SK-N-SH (cell line): ENCODE results near the gene BLOC1S6. TPM values are rescaled to one million over a fixed set of nuclear protein-coding genes. Genes with fewer than 3 reads are reported as not detected.
A peak's percentile ranks its signal among the peaks of the same experiment; 100 is the strongest.

Experiments used
- CTCF ChIA-PET: fragments of 300-600, 350-600 bp; formaldehyde crosslinking; extraction: SDS; loops from one replicate; lab custom pipeline; 2021; lab: Yijun Ruan, JAX
- POLR2A ChIA-PET: fragments of 350-600 bp; sonication (Branson Sonifier 250); formaldehyde crosslinking; extraction: SDS; loops from one replicate; lab custom pipeline; 2020; ENCODE audit warnings: antibody characterized with exemption, inconsistent platforms; lab: Yijun Ruan, JAX
- DNase-seq: peaks from one replicate; pipeline ENCODE4 v3.0.0; 2012
- H2AFZ ChIP-seq: fragments of 200-600 bp; sonication (generic); 2 replicates; pipeline ENCODE4 v1.8.1; 2016; ENCODE audit warnings: antibody characterized with exemption, mild to moderate bottlenecking, low read depth
- H3F3A ChIP-seq: fragments of 200-600 bp; sonication (generic); replicated peaks from 2 replicates; pipeline ENCODE3; 2016; ENCODE audit warnings: antibody characterized with exemption, mild to moderate bottlenecking; ENCODE audit not compliant: insufficient read depth
- H3K27ac ChIP-seq, 2 experiments: fragments of 200-500 bp in 1 of 2; fragments of 200-600 bp in 1 of 2; sonication (Bioruptor generic) in 1 of 2; sonication (generic), shearing (Covaris generic) in 1 of 2; 2 replicates each; pipeline versions ENCODE4 v1.5.1 to v1.6.1; 2014 to 2016; ENCODE audit warnings: low read depth in 2 of 2, inconsistent platforms in 1 of 2, low read length in 1 of 2, mild to moderate bottlenecking in 1 of 2, mixed read lengths in 1 of 2
- H3K27me3 ChIP-seq: fragments of 200-600 bp; sonication (generic), shearing (Covaris generic); 2 replicates; pipeline ENCODE4 v1.6.1; 2016; ENCODE audit warnings: mixed run types; ENCODE audit not compliant: insufficient read depth
- H3K36me3 ChIP-seq, 2 experiments: fragments of 200-500 bp in 1 of 2; fragments of 200-600 bp in 1 of 2; sonication (Bioruptor generic) in 1 of 2; sonication (generic) in 1 of 2; replicated peaks in 1 of 2; 2 replicates each; pipeline versions ENCODE3 to v1.5.1; 2014 to 2016; ENCODE audit warnings: low read length in 1 of 2, mild to moderate bottlenecking in 1 of 2; ENCODE audit not compliant: insufficient read depth in 2 of 2, control insufficient read depth in 1 of 2
- H3K4me1 ChIP-seq, 2 experiments: fragments of 200-500 bp in 1 of 2; fragments of 200-600 bp in 1 of 2; sonication (Bioruptor generic) in 1 of 2; sonication (generic), shearing (Covaris generic) in 1 of 2; 2 replicates each; pipeline versions ENCODE4 v1.5.1 to v1.6.1; 2014 to 2016; ENCODE audit warnings: low read depth in 1 of 2, low read length in 1 of 2, mixed run types in 1 of 2; ENCODE audit not compliant: insufficient read depth in 2 of 2, control insufficient read depth in 1 of 2
- H3K4me2 ChIP-seq: fragments of 200-600 bp; sonication (generic), shearing (Covaris generic); 2 replicates; pipeline ENCODE4 v1.6.1; 2017; ENCODE audit warnings: mixed run types
- H3K4me3 ChIP-seq, 2 experiments: fragments of 200-500 bp in 1 of 2; fragments of 200-600 bp in 1 of 2; sonication (Bioruptor generic) in 1 of 2; sonication (generic), shearing (Covaris generic) in 1 of 2; 2 replicates each; pipeline versions ENCODE4 v1.5.1 to v1.8.1; 2014 to 2016; ENCODE audit warnings: low read depth in 2 of 2, inconsistent platforms in 1 of 2, low read length in 1 of 2, mild to moderate bottlenecking in 1 of 2, mixed read lengths in 1 of 2, moderate library complexity in 1 of 2
- H3K79me2 ChIP-seq: fragments of 200-600 bp; sonication (generic); 2 replicates; pipeline ENCODE4 v1.8.1; 2017; ENCODE audit warnings: mild to moderate bottlenecking; ENCODE audit not compliant: insufficient read depth
- H3K9ac ChIP-seq: fragments of 200-600 bp; sonication (generic); 2 replicates; pipeline ENCODE4 v1.6.1; 2017; ENCODE audit warnings: mixed run types
- H3K9me2 ChIP-seq: fragments of 200-600 bp; sonication (generic); 2 replicates; pipeline ENCODE4 v1.6.1; 2017; ENCODE audit warnings: mixed run types
- H3K9me3 ChIP-seq: fragments of 200-600 bp; sonication (generic); 2 replicates; pipeline ENCODE4 v1.6.1; 2017; ENCODE audit warnings: mixed run types, mild to moderate bottlenecking, moderate library complexity
- H4K20me1 ChIP-seq: fragments of 200-600 bp; sonication (generic); 2 replicates; pipeline ENCODE4 v1.6.1; 2017; ENCODE audit warnings: mild to moderate bottlenecking, mixed run types; ENCODE audit not compliant: insufficient read depth
- CHD2 ChIP-seq: fragments of 150-350 bp; IDR thresholded peaks from 2 replicates; pipeline ENCODE4 v1.6.1; 2018; ENCODE audit warnings: low read length; ENCODE audit not compliant: partially characterized antibody
- ELF1 ChIP-seq: IDR thresholded peaks from 2 replicates; pipeline ENCODE4 v1.4.0; 2012
- EP300 ChIP-seq, 2 experiments: IDR thresholded peaks; 2 replicates each; pipeline versions ENCODE4 v1.4.0 to v1.6.1; 2012; ENCODE audit warnings: borderline replicate concordance in 1 of 2, low read depth in 1 of 2, low read length in 1 of 2
- EZH2phosphoT487 ChIP-seq: fragments of 200-600 bp; sonication (generic); IDR thresholded peaks from 2 replicates; pipeline ENCODE4 v1.6.1; 2017; ENCODE audit warnings: low read depth, mixed run types, mild to moderate bottlenecking, antibody characterized with exemption, moderate library complexity, borderline replicate concordance
- FOSL2 ChIP-seq: IDR thresholded peaks from 2 replicates; pipeline ENCODE4 v1.4.0; 2012; ENCODE audit warnings: low read depth, mild to moderate bottlenecking, moderate library complexity, borderline replicate concordance
- FOXJ3 ChIP-seq: sonication (generic); formaldehyde crosslinking; IDR thresholded peaks from 2 replicates; pipeline ENCODE4 v1.5.1; 2020; ENCODE audit warnings: mild to moderate bottlenecking, missing genetic modification reagents
- FOXM1 ChIP-seq: IDR thresholded peaks from 2 replicates; pipeline ENCODE4 v1.4.0; 2012; ENCODE audit warnings: low read depth, mild to moderate bottlenecking
- MEF2A ChIP-seq: IDR thresholded peaks from 2 replicates; pipeline ENCODE4 v1.4.0; 2012; ENCODE audit warnings: low read depth, borderline replicate concordance
- MXI1 ChIP-seq: IDR thresholded peaks from 2 replicates; pipeline ENCODE4 v1.6.1; 2012; ENCODE audit warnings: mild to moderate bottlenecking, low read depth, low read length, improper control_type of control experiment
- POLR2AphosphoS5 ChIP-seq: IDR thresholded peaks from 2 replicates; pipeline ENCODE4 v1.6.1; 2012; ENCODE audit warnings: low read depth, low read length
- RCOR1 ChIP-seq: fragments of 150-350 bp; IDR thresholded peaks from 2 replicates; pipeline ENCODE4 v1.6.1; 2017; ENCODE audit warnings: antibody characterized with exemption, low read length
- RFX5 ChIP-seq: IDR thresholded peaks from 2 replicates; pipeline ENCODE4 v1.6.1; 2012; ENCODE audit warnings: mild to moderate bottlenecking, improper control_type of control experiment, low read length
- SMC3 ChIP-seq: IDR thresholded peaks from 2 replicates; pipeline ENCODE4 v1.6.1; 2012; ENCODE audit warnings: low read depth, low read length, improper control_type of control experiment
- TCF12 ChIP-seq: IDR thresholded peaks from 2 replicates; pipeline ENCODE4 v1.4.0; 2012
- WGBS: methylation state at CpG from one replicate; pipeline ENCODE4 v1.1.6; 2017; ENCODE audit warnings: low lambda C conversion rate; 5-methylcytosine and 5-hydroxymethylcytosine counted together
- polyA plus RNA-seq, 3 experiments: library from polyadenylated mRNA; depleted of rRNA; stranded (reverse); fragments of >200 nt; gene quantifications; 2 replicates each; pipeline ENCODE4 v1.2.3, GENCODE V29; 2012
- TF ChIP-seq, protein P1 (sequence below): IDR thresholded peaks from 2 replicates; pipeline ENCODE4 v1.4.0; 2012; ENCODE audit warnings: low read depth, borderline replicate concordance
- TF ChIP-seq, protein P2 (sequence below): fragments of 200-600 bp; sonication (generic); IDR thresholded peaks from 2 replicates; pipeline ENCODE4 v1.6.1; 2017; ENCODE audit warnings: antibody characterized with exemption, mild to moderate bottlenecking, moderate library complexity
- TF ChIP-seq, protein P3 (sequence below): IDR thresholded peaks from 2 replicates; pipeline ENCODE4 v1.4.0; 2012; ENCODE audit warnings: low read depth

BLOC1S6 gene
- polyA plus RNA-seq, 1 of the 3 experiments (the other 2 are of a cell fraction): 11.3 TPM

DNA sequence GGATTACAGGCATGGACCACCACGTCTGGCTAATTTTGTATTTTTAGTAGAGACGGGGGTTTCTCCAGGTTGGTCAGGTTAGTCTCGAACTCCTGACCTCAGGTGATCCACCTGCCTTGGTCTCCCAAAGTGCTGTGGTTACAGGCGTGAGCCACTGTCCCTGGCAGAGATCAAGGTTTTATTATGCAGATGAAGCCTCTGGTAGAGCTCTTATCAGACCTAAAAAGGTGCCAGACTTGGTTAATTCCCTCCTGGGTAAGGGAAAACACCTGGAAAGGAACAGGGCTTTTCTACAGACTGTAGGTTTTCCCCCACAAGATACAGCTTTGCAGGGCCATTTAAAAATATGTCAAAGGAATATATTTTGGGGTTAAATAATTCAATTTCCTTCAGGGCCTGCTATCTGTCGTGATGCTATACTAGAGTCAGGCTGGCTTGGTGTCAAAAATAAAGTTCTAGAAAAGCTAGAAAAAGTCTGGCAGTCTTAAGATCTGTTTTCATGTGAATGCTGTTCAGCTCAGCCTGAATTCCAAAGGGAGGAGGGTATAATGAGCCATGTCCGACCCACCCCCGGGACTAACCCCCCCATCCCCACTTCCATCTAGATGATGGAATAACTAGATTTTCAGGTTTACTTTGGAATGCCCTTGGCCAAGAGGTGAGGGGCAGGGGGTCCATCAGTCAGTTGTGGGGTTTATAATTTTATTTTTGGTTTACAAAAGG is 1.9 kb upstream of the BLOC1S6 start:
- no peak overlapping the region for H3K27ac ChIP-seq
- H4K20me1 ChIP-seq: no peaks in the 10 kb centered on the region
- no peaks in the 10 kb centered on the region for H3K27me3 ChIP-seq
- H3K36me3 ChIP-seq: no peaks in the 10 kb centered on the region
- no peak for DNase-seq
- POLR2A ChIA-PET: interaction anchor here (0.5 to 0.6 kb wide), 2 partner anchors 35 to 306 kb away, joined by 3 read pairs; no protein-coding TSS in a partner anchor
- H3K4me2 ChIP-seq: no peak overlapping the region
- H3F3A ChIP-seq: peaks cover 10% of the 10 kb centered on the region
- H3K79me2 ChIP-seq: peaks cover 27% of the 10 kb centered on the region
- CTCF ChIA-PET: interaction anchor here (0.9 to 5.1 kb wide), 3 partner anchors 12 to 127 kb away, joined by 3 to 25 read pairs (median 3); no protein-coding TSS in a partner anchor
- H3K9ac ChIP-seq: no peak overlapping the region
- H3K9me2 ChIP-seq: no peaks in the 10 kb centered on the region
- WGBS: 96% methylated on average over 7 of the region's 7 CpGs
- H3K4me1 ChIP-seq: peaks cover 18 to 19% of the 10 kb centered on the region in 2 experiments; a peak in 3 of 4 replicates
- no peak for TF ChIP-seq EZH2phosphoT487
- TF ChIP-seq SMC3: no peak
- TF ChIP-seq CHD2: no peak
- H2AFZ ChIP-seq: no peak overlapping the region
- H3K9me3 ChIP-seq: no peaks in the 10 kb centered on the region
- peak overlapping the region in 1 of 2 experiments; percentile 84; a peak in 1 of 4 replicates for H3K4me3 ChIP-seq

DNA sequence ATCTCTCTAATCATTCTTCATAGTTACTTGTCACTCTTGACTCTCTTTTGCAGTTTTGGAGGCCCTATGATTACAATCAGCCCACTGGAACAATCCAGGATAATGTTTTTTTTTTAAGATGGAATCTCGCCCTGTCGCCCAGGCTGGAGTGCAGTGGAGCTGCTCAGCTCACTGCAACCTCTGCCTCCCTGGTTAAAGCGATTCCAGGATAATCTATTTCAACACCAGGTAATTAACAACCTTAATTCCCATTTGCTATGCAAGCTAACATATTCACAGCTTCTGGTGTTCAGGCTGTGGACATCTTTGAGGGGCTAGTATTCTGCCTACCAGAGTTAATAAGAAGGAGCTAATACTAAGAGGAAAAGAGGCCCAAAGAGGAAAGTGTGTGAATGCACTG is 1.1 kb upstream of the BLOC1S6 start:
- DNase-seq: no peak
- H2AFZ ChIP-seq: peak overlapping the region; percentile 93
- peaks cover 36% of the 10 kb centered on the region for H3K79me2 ChIP-seq

DNA sequence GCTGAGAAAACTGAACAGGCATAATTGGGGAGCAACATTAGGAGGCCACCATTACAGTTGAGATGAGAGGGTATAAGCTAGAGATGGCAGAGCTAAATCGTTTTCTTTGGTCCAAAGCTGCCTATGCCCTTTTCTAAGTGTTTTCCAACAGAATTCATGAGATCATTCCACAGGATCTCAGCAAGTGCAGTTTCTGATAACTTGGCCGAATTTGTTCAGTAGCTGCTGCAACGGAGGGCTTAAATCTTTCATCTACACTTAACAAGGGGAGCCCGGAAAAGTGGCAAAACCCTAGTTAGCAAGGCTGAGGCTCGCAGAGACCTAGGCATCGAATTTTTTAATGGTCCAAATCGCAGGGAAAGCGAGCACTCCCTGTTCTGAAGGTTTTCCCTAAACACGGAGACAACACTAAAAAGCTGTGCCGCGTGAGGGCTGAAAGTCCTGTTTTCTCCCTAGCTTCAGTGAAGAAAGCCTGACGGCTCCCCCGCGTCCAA is 531 bp upstream of the BLOC1S6 start:
- ChIA-PET CTCF (interaction anchor here (1.0 to 5.1 kb wide), 8 partner anchors 27 to 468 kb away, joined by 3 to 30 read pairs (median 4); a partner anchor contains a TSS), POLR2A (interaction anchor here (0.6 to 1.5 kb wide), 6 partner anchors 12 to 563 kb away, joined by 3 to 10 read pairs (median 4); a partner anchor contains a TSS)
- Histone ChIP-seq H3K79me2 (peaks cover 41% of the 10 kb centered on the region), H3K36me3 (no peaks in the 10 kb centered on the region), H3K27me3 (no peaks in the 10 kb centered on the region), H4K20me1 (no peaks in the 10 kb centered on the region), H3K4me2 (peak overlapping the region; percentile 84), H3F3A (peaks cover 10% of the 10 kb centered on the region), H3K9me2 (no peaks in the 10 kb centered on the region), H3K4me1 (peaks cover 19 to 22% of the 10 kb centered on the region in 2 experiments; a peak in 3 of 4 replicates), H2AFZ (peak overlapping the region; percentile 93), H3K9me3 (no peaks in the 10 kb centered on the region), H3K27ac (peak overlapping the region; percentile 94 to 97), H3K4me3 (peak overlapping the region; percentile 84 to 87), H3K9ac (peak overlapping the region; percentile 97)
- 2% methylated on average over 9 of the region's 14 CpGs for WGBS
- DNase-seq: peak; percentile 17
- TF ChIP-seq MEF2A: no peak
- TF ChIP-seq, protein P1, sequence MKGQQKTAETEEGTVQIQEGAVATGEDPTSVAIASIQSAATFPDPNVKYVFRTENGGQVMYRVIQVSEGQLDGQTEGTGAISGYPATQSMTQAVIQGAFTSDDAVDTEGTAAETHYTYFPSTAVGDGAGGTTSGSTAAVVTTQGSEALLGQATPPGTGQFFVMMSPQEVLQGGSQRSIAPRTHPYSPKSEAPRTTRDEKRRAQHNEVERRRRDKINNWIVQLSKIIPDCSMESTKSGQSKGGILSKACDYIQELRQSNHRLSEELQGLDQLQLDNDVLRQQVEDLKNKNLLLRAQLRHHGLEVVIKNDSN: no peak
- no peak for TF ChIP-seq RCOR1
- TF ChIP-seq FOXJ3: no peak
- TF ChIP-seq, protein P2, sequence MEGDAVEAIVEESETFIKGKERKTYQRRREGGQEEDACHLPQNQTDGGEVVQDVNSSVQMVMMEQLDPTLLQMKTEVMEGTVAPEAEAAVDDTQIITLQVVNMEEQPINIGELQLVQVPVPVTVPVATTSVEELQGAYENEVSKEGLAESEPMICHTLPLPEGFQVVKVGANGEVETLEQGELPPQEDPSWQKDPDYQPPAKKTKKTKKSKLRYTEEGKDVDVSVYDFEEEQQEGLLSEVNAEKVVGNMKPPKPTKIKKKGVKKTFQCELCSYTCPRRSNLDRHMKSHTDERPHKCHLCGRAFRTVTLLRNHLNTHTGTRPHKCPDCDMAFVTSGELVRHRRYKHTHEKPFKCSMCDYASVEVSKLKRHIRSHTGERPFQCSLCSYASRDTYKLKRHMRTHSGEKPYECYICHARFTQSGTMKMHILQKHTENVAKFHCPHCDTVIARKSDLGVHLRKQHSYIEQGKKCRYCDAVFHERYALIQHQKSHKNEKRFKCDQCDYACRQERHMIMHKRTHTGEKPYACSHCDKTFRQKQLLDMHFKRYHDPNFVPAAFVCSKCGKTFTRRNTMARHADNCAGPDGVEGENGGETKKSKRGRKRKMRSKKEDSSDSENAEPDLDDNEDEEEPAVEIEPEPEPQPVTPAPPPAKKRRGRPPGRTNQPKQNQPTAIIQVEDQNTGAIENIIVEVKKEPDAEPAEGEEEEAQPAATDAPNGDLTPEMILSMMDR: no peak
- TF ChIP-seq CHD2: no peak
- TF ChIP-seq MXI1: no peak
- no peak for TF ChIP-seq FOXM1
- TF ChIP-seq, protein P3, sequence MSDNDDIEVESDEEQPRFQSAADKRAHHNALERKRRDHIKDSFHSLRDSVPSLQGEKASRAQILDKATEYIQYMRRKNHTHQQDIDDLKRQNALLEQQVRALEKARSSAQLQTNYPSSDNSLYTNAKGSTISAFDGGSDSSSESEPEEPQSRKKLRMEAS: no peak
- TF ChIP-seq ELF1: no peak
- TF ChIP-seq FOSL2: no peak
- TF ChIP-seq EP300 (IDR thresholded peaks at IDR 0.05; ENCODE audit: borderline replicate concordance in 1 of 2, low read depth in 1 of 2, low read length in 1 of 2): no peak
- TF ChIP-seq TCF12: no peak

More for the DNA sequence above, 1.1 kb upstream of the BLOC1S6 start:
- H3K4me2 ChIP-seq: peak overlapping the region; percentile 84
- peak overlapping the region; percentile 94 to 97; a peak in 3 of 4 replicates for H3K27ac ChIP-seq
- peaks cover 10% of the 10 kb centered on the region for H3F3A ChIP-seq
- peak overlapping the region; percentile 84 to 87 for H3K4me3 ChIP-seq
- POLR2A ChIA-PET: interaction anchor here (0.5 to 1.5 kb wide), 6 partner anchors 12 to 307 kb away, joined by 3 to 10 read pairs (median 4); a partner anchor contains a TSS
- TF ChIP-seq POLR2AphosphoS5 (no peak; the same call in 1 of the 2 replicates), RFX5 (no peak)
- peak overlapping the region; percentile 97 for H3K9ac ChIP-seq
- H3K9me2 ChIP-seq: no peaks in the 10 kb centered on the region
- CTCF ChIA-PET: interaction anchor here (1.0 to 5.1 kb wide), 5 partner anchors 27 to 387 kb away, joined by 3 to 30 read pairs (median 8); a partner anchor contains a TSS
- no peaks in the 10 kb centered on the region for H4K20me1 ChIP-seq
- WGBS: 66% methylated on average over 3 of the region's 3 CpGs
- no peaks in the 10 kb centered on the region for H3K9me3 ChIP-seq
- H3K36me3 ChIP-seq: no peaks in the 10 kb centered on the region
- H3K4me1 ChIP-seq: peaks cover 18 to 19% of the 10 kb centered on the region in 2 experiments; a peak in 3 of 4 replicates
- H3K27me3 ChIP-seq: no peaks in the 10 kb centered on the region
